ENCODE results near the gene KIAA1614. TPM values are rescaled to one million over a fixed set of nuclear protein-coding genes. Genes with fewer than 3 reads are reported as not detected.

KIAA1614 gene, protein sequence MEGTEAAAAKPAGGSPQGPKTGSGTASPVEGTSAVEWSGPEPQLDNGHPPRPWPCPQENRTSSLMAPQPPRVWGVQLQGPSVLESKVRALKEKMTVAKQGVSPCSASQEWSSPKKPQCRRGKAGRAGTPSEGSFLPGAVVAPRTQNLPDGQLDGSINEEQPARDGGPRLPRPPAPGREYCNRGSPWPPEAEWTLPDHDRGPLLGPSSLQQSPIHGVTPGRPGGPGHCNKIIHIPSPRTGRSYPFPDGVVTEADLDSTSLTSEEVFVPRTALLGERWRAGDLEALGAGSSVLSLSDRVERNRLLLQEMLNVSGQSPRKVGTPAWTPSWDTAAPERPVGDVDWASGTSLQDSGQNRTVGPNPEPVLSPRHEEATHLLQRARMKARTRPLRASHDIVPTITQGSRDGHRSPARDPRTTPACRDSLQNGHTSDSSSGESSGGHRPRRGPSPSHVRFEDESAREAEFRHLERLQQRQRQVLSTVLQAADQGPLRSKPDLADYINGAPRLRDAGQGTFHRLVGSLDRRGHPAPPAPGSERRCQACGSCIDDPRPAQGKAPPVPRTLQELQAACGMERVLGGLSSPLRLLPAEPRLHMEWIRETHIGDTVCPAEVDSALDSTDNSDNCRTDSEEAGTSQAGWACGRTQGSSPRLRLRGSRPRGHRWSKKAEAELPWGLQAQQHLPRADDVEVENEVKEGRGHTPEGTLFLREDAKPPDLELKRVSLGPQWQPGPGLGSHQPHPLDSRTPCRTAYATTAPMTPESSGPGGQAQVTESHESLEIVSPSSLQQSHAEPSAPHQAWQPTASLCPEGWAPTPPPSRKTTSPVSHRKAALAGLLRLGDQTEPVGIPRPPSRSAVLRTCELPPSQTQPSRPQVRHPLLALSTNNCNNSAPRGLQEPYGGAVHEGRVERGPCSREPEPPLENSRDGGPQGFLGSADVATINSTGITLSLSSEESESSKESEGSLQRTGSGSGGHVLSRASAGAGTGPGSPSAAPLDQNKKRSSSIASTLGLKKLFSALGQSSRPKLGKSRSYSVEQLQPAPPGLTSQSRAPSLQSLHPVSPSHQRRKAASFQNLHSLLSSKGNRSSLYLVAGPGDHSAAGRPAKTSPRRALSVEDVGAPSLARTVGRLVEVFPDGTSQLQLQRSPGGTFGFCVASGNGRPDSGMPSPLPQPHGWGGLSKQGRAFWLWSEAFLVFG
- polyA plus RNA-seq (2012; rRNA removed): 1.1 and 1.2 TPM in 2 replicates
- 0.80 and 1.4 TPM in 2 replicates for polyA plus RNA-seq (2012; cell fraction: cytosol; rRNA removed)
- 3.0 and 3.7 TPM in 2 replicates for polyA plus RNA-seq (2012; cell fraction: nucleus; rRNA removed)

DNA sequence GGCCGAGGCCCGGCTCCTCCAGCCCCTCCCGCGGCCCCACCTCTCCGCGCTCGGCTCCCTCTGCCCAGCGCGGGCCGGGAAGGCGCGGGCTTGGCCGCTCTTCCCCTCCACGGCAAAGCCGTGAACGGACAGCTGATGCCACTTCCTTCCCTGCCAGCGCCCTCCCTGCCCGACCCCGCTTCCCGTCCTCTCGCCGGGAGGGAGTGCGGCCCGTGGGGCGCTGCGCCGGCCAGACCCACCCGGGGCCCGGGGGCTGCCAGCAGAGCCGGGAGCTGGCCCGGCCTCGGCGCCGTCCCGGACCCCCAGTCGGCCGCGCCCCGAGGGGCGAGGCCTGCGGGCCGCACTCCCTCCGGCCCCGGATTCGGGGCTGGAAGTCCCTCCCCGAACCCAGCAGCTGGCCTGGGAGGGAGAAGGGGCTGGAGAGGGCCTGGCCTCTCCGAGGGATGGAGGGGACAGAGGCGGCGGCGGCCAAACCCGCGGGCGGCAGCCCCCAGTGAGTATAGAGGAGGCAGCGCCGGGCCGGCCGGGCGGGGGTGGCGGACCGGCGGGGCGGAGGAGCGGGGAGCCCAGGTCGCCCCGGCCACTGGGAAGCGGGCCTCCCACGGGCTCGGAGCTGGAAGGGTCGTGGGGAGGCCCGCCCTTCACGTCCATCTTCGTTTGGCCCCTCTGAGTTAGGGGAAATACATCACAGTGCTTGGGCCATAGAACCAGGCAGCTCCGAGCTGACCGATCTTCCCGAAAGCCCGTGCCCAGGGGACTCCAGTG lies at the start of gene KIAA1614:
TSS of gene KIAA1614 (plus strand) at position 97 of the 765 bp plus-strand sequence. CDS start at position 444, 347 bp downstream.
- H3K4me2 ChIP-seq: peak within 1 kb of the TSS; percentile 66
- no peaks in the 10 kb centered on the region for H3K9me2 ChIP-seq
- peak within 1 kb of the TSS; percentile 48 to 51 for H3K4me3 ChIP-seq (ENCODE audit: low read depth in 2 of 2, low read length in 1 of 2)
- H3K4me1 ChIP-seq (ENCODE audit: control insufficient read depth in 1 of 2, insufficient read depth in 2 of 2, low read depth in 1 of 2, low read length in 1 of 2): no peaks in the 10 kb centered on the region
- no peaks in the 10 kb centered on the region for H3F3A ChIP-seq (replicated peaks; ENCODE audit: insufficient read depth)
- no peaks in the 10 kb centered on the region for H4K20me1 ChIP-seq (ENCODE audit: insufficient read depth)
- ChIA-PET POLR2A (interaction anchor here (0.8 kb wide), 1 partner anchor 110 kb away, joined by 3 read pairs; the partner anchor contains the start of gene STX6), CTCF (interaction anchor here (0.8 to 2.3 kb wide), 3 partner anchors 14 to 229 kb away, joined by 3 to 8 read pairs (median 3); no protein-coding TSS in a partner anchor)
- TF ChIP-seq FOXJ3 (CRISPR knock-in tag; IDR thresholded peaks at IDR 0.05) (no peak), SIN3A (IDR thresholded peaks at IDR 0.05; ENCODE audit: borderline replicate concordance, low read depth, low read length) (no peak), ELF1 (IDR thresholded peaks at IDR 0.05) (no peak), CHD2 (IDR thresholded peaks at IDR 0.05; ENCODE audit: low read length, partially characterized antibody) (no peak), EZH2phosphoT487 (IDR thresholded peaks at IDR 0.05; ENCODE audit: borderline replicate concordance, low read depth) (no peak), NFIC (IDR thresholded peaks at IDR 0.05; ENCODE audit: borderline replicate concordance) (no peak), RFX5 (IDR thresholded peaks at IDR 0.05; ENCODE audit: low read length) (no peak), RXRA (IDR thresholded peaks at IDR 0.05; ENCODE audit: borderline replicate concordance, low read depth) (no peak)
- H3K9ac ChIP-seq: peak within 1 kb of the TSS; percentile 71
- peak within 1 kb of the TSS; percentile 41; the same call in 1 of the 2 replicates for H2AFZ ChIP-seq (ENCODE audit: low read depth)
- no peaks in the 10 kb centered on the region for H3K36me3 ChIP-seq (replicated peaks in 1 of 2; ENCODE audit: control insufficient read depth in 1 of 2, insufficient read depth in 2 of 2, low read length in 1 of 2)
- H3K79me2 ChIP-seq (ENCODE audit: insufficient read depth): no peaks in the 10 kb centered on the region
- H3K9me3 ChIP-seq: no peaks in the 10 kb centered on the region
- DNase-seq: peak; percentile 76
- H3K27ac ChIP-seq (ENCODE audit: low read depth in 2 of 2, low read length in 1 of 2): no peak within 1 kb of the TSS
- no peaks in the 10 kb centered on the region for H3K27me3 ChIP-seq (ENCODE audit: insufficient read depth)
- WGBS (ENCODE audit: low lambda C conversion rate): 88% methylated on average over 27 of the region's 76 CpGs

DNA sequence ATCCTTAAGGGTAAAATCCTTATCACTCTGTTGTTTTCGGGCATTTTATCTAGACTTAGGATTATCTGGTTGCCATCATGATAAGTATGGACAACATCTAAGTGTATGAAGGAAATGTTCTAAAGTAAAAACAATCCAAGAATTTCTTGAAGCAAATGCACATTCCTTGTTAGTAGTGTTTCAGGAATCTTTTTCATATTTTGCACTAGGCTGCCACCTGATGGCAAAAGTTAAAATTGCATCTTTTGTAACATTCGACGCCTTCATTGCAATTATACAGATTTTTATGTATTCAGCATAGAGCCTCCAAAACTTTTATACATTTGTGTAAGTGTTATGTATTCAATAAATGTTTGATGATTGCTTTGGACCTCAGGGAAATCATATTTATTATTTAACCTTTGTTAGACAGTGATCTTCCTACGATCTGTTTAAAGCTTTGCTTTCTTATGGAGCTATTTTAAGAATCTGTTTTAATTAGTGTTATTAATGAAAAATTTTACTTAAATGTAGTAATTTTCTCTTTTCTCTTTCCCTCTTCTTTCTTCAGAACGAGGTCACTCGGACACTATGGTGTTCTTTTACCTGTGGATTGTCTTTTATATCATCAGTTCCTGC lies 49.4 kb upstream of the KIAA1614 start:
- 19% methylated on average over 6 of the region's 6 CpGs for WGBS (ENCODE audit: low lambda C conversion rate)
- Histone ChIP-seq H3K9me2 (no peaks in the 10 kb centered on the region), H2AFZ (ENCODE audit: low read depth) (no peak overlapping the region), H3K79me2 (ENCODE audit: insufficient read depth) (no peaks in the 10 kb centered on the region), H3K4me3 (ENCODE audit: low read depth in 2 of 2, low read length in 1 of 2) (no peak overlapping the region; a peak in 1 of 4 replicates), H3K9me3 (no peaks in the 10 kb centered on the region), H3K4me1 (ENCODE audit: control insufficient read depth in 1 of 2, insufficient read depth in 2 of 2, low read depth in 1 of 2, low read length in 1 of 2) (peaks cover 0 to 4% of the 10 kb centered on the region in 2 experiments; a peak in 1 of 4 replicates), H3K36me3 (replicated peaks in 1 of 2; ENCODE audit: control insufficient read depth in 1 of 2, insufficient read depth in 2 of 2, low read length in 1 of 2) (peaks cover 15 to 17% of the 10 kb centered on the region in 2 experiments), H3K27me3 (ENCODE audit: insufficient read depth) (no peaks in the 10 kb centered on the region), H3K27ac (ENCODE audit: low read depth in 2 of 2, low read length in 1 of 2) (peak overlapping the region; percentile 23 to 43; a peak in 1 of 4 replicates), H3K4me2 (no peak overlapping the region), H3F3A (replicated peaks; ENCODE audit: insufficient read depth) (no peaks in the 10 kb centered on the region), H3K9ac (no peak overlapping the region), H4K20me1 (ENCODE audit: insufficient read depth) (no peaks in the 10 kb centered on the region)
- POLR2A ChIA-PET: interaction anchor here (1.1 to 1.5 kb wide), 2 partner anchors 348 to 361 kb away, joined by 4 read pairs; partner anchors contain the start of gene ACBD6
- peak; percentile 34 for DNase-seq
- CTCF ChIA-PET: interaction anchor here (0.6 to 11.9 kb wide), 56 partner anchors 8 to 381 kb away, joined by 3 to 213 read pairs (median 4); partner anchors contain the start of genes ACBD6 and XPR1
- TF ChIP-seq, protein P1, sequence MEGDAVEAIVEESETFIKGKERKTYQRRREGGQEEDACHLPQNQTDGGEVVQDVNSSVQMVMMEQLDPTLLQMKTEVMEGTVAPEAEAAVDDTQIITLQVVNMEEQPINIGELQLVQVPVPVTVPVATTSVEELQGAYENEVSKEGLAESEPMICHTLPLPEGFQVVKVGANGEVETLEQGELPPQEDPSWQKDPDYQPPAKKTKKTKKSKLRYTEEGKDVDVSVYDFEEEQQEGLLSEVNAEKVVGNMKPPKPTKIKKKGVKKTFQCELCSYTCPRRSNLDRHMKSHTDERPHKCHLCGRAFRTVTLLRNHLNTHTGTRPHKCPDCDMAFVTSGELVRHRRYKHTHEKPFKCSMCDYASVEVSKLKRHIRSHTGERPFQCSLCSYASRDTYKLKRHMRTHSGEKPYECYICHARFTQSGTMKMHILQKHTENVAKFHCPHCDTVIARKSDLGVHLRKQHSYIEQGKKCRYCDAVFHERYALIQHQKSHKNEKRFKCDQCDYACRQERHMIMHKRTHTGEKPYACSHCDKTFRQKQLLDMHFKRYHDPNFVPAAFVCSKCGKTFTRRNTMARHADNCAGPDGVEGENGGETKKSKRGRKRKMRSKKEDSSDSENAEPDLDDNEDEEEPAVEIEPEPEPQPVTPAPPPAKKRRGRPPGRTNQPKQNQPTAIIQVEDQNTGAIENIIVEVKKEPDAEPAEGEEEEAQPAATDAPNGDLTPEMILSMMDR (IDR thresholded peaks at IDR 0.05): peak; percentile 80
- TF ChIP-seq FOSL2 (IDR thresholded peaks at IDR 0.05; ENCODE audit: borderline replicate concordance, low read depth) (no peak), SMC3 (IDR thresholded peaks at IDR 0.05; ENCODE audit: low read depth, low read length) (peak; percentile 85), SIN3A (IDR thresholded peaks at IDR 0.05; ENCODE audit: borderline replicate concordance, low read depth, low read length) (no peak), CHD2 (IDR thresholded peaks at IDR 0.05; ENCODE audit: low read length, partially characterized antibody) (no peak), RCOR1 (IDR thresholded peaks at IDR 0.05; ENCODE audit: low read length) (no peak)
- TF ChIP-seq, protein P2, sequence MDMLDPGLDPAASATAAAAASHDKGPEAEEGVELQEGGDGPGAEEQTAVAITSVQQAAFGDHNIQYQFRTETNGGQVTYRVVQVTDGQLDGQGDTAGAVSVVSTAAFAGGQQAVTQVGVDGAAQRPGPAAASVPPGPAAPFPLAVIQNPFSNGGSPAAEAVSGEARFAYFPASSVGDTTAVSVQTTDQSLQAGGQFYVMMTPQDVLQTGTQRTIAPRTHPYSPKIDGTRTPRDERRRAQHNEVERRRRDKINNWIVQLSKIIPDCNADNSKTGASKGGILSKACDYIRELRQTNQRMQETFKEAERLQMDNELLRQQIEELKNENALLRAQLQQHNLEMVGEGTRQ (IDR thresholded peaks at IDR 0.05; ENCODE audit: borderline replicate concordance, low read depth, low read length): no peak
- TF ChIP-seq, protein P3, sequence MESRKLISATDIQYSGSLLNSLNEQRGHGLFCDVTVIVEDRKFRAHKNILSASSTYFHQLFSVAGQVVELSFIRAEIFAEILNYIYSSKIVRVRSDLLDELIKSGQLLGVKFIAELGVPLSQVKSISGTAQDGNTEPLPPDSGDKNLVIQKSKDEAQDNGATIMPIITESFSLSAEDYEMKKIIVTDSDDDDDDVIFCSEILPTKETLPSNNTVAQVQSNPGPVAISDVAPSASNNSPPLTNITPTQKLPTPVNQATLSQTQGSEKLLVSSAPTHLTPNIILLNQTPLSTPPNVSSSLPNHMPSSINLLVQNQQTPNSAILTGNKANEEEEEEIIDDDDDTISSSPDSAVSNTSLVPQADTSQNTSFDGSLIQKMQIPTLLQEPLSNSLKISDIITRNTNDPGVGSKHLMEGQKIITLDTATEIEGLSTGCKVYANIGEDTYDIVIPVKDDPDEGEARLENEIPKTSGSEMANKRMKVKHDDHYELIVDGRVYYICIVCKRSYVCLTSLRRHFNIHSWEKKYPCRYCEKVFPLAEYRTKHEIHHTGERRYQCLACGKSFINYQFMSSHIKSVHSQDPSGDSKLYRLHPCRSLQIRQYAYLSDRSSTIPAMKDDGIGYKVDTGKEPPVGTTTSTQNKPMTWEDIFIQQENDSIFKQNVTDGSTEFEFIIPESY (IDR thresholded peaks at IDR 0.05; ENCODE audit: borderline replicate concordance, low read depth): no peak
